HEK293 (cell line): Measurements from ENCODE around the gene CACTIN.

Experiments
- CTCF ChIP-seq: fragments of 450-650 bp; formaldehyde crosslinking; IDR thresholded peaks from 2 replicates; pipeline ENCODE4 v1.5.1; 2016; ENCODE audit warnings: missing biosample characterization, missing genetic modification characterization
- GLI2 ChIP-seq: fragments of 450-650 bp; formaldehyde crosslinking; IDR thresholded peaks from 2 replicates; pipeline ENCODE4; 2017; ENCODE audit warnings: missing biosample characterization, missing genetic modification characterization, low read depth, borderline replicate concordance
- PRDM1 ChIP-seq: fragments of 450-650 bp; formaldehyde crosslinking; IDR thresholded peaks from 2 replicates; pipeline ENCODE4; 2016; ENCODE audit warnings: missing biosample characterization, missing genetic modification characterization
- ZBTB21 ChIP-seq: fragments of 450-650 bp; formaldehyde crosslinking; IDR thresholded peaks from 2 replicates; pipeline ENCODE4 v1.5.1; 2017; ENCODE audit warnings: missing biosample characterization, missing genetic modification characterization
- ZBTB8A ChIP-seq: fragments of 450-650 bp; formaldehyde crosslinking; IDR thresholded peaks from 2 replicates; pipeline ENCODE4 v1.5.1; 2016; ENCODE audit warnings: missing biosample characterization, missing genetic modification characterization
- ZFP37 ChIP-seq: fragments of 450-650 bp; formaldehyde crosslinking; IDR thresholded peaks from 2 replicates; pipeline ENCODE4 v1.5.1; 2016; ENCODE audit warnings: missing biosample characterization, missing genetic modification characterization
- ZNF184 ChIP-seq: fragments of 450-650 bp; IDR thresholded peaks from 2 replicates; pipeline ENCODE4 v1.5.1; 2018; ENCODE audit warnings: missing biosample characterization, mild to moderate bottlenecking, missing genetic modification characterization
- ZNF23 ChIP-seq: fragments of 450-650 bp; formaldehyde crosslinking; IDR thresholded peaks from 2 replicates; pipeline ENCODE4 v1.5.1; 2016; ENCODE audit warnings: missing biosample characterization, missing genetic modification characterization, borderline replicate concordance
- ZNF274 ChIP-seq, 2 experiments: fragments of 200-500 bp in 1 of 2; fragments of 450-650 bp in 1 of 2; sonication (Bioruptor generic) in 1 of 2; formaldehyde crosslinking in 1 of 2; IDR thresholded peaks; 2 replicates each; pipeline versions ENCODE4 v1.5.1 to v1.6.1; 2014 to 2016; ENCODE audit warnings: borderline replicate concordance in 1 of 2, inconsistent platforms in 1 of 2, low read length in 1 of 2, missing biosample characterization in 1 of 2, missing genetic modification characterization in 1 of 2
- TF ChIP-seq, protein P1 (sequence below): fragments of 450-650 bp; formaldehyde crosslinking; IDR thresholded peaks from 2 replicates; pipeline ENCODE4 v1.5.1; 2016; ENCODE audit warnings: missing biosample characterization, missing genetic modification characterization, low read depth
- TF ChIP-seq, protein P2 (sequence below): fragments of 450-650 bp; formaldehyde crosslinking; IDR thresholded peaks from 2 replicates; pipeline ENCODE4 v1.5.1; 2016; ENCODE audit warnings: missing biosample characterization, missing genetic modification characterization

DNA sequence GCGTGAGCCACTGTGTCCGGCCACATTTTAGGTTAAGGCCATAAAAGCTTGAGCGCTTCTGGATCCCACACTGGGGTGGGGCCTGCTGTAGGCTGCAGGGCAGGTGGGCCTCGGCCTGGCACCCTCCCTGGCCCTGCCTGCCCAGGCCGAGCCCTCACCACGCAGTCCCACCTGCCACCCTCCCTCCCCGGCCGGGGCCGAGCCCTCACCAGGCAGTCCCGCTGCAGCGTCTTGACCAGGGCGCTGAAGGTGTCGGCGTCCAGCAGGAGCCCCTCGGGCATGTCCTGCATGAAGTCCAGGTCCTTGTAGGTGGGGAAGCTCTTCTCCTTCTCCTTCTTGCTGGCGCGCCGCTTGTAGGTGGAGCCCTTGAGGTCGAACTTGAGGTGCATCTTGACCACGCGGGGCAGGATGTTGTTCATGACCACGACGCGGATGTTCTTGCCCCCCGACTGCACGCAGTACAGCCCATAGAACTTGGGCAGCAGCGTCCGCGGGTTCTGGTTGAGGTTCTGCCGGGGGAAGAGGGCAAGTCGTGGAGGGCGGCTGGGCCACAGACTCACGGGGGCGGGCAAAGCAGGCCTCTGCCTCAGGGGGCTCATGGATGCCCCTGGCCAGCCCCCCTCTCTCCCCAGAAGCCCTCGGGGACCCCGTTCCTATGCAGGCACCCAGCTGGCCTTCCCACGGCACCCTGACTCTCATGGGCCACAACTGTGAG, 26.6 kb upstream of the CACTIN start:
- TF ChIP-seq ZFP37 (no peak), ZNF184 (no peak), ZBTB8A (tag by site-specific recombination) (no peak), CTCF (no peak), ZBTB21 (tag by site-specific recombination) (no peak), GLI2 (tag by site-specific recombination) (no peak), PRDM1 (no peak), ZNF23 (no peak), ZNF274 (IDR thresholded peaks at IDR 0.05; ENCODE audit: low read length) (no peak), ZNF274 (tag by site-specific recombination; IDR thresholded peaks at IDR 0.05; ENCODE audit: borderline replicate concordance) (no peak)
- TF ChIP-seq, protein P1, sequence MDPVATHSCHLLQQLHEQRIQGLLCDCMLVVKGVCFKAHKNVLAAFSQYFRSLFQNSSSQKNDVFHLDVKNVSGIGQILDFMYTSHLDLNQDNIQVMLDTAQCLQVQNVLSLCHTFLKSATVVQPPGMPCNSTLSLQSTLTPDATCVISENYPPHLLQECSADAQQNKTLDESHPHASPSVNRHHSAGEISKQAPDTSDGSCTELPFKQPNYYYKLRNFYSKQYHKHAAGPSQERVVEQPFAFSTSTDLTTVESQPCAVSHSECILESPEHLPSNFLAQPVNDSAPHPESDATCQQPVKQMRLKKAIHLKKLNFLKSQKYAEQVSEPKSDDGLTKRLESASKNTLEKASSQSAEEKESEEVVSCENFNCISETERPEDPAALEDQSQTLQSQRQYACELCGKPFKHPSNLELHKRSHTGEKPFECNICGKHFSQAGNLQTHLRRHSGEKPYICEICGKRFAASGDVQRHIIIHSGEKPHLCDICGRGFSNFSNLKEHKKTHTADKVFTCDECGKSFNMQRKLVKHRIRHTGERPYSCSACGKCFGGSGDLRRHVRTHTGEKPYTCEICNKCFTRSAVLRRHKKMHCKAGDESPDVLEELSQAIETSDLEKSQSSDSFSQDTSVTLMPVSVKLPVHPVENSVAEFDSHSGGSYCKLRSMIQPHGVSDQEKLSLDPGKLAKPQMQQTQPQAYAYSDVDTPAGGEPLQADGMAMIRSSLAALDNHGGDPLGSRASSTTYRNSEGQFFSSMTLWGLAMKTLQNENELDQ (tag by site-specific recombination), result no peak
- TF ChIP-seq, protein P2, sequence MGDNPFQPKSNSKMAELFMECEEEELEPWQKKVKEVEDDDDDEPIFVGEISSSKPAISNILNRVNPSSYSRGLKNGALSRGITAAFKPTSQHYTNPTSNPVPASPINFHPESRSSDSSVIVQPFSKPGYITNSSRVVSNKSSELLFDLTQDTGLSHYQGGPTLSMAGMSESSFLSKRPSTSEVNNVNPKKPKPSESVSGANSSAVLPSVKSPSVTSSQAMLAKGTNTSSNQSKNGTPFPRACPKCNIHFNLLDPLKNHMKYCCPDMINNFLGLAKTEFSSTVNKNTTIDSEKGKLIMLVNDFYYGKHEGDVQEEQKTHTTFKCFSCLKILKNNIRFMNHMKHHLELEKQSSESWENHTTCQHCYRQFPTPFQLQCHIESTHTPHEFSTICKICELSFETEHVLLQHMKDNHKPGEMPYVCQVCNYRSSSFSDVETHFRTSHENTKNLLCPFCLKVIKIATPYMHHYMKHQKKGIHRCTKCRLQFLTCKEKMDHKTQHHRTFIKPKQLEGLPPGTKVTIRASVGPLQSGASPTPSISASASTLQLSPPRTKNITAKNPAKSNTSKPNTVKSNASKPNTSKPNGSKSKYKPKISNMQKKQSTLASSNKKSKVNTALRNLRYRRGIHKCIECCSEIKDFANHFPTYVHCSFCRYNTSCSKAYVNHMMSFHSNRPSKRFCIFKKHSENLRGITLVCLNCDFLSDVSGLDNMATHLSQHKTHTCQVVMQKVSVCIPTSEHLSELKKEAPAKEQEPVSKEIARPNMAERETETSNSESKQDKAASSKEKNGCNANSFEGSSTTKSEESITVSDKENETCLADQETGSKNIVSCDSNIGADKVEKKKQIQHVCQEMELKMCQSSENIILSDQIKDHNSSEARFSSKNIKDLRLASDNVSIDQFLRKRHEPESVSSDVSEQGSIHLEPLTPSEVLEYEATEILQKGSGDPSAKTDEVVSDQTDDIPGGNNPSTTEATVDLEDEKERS, result no peak
